ENCODE results near the gene ARMC9. TPM values are rescaled to one million over a fixed set of nuclear protein-coding genes. Genes with fewer than 3 reads are reported as not detected.
A peak's percentile ranks its signal among the peaks of the same experiment; 100 is the strongest.

ARMC9 gene
- total RNA-seq, 8 experiments from 2014 or later = 7.2 to 22.6 (median 18.3) TPM

- Histone ChIP-seq H3K4me1 (replicated peaks in 1 of 2) (peaks cover 6 to 7% of the 10 kb centered on the region in 2 donors), H3K4me3 (no peak overlapping the region), H3K27ac (no peak overlapping the region)
- in situ Hi-C loops (cut with MboI; ENCODE audit: low pct_unique_long_range_greater_than_20kb in 2 of 9, low sequenced_read_pairs in 9 of 9, unreplicated experiment in 9 of 9) = no loop called here
- WGBS, 10 experiments = 71 to 100% (median 80%) methylated on average over 2 of the region's 26 CpGs; no CpG with 5 or more reads in 5 of the 10 experiments
- peak; percentile 56 to 95 (median 75) for ATAC-seq (replicated peaks in 6 of 8)
Measured at GRCh38 chr2:231387904-231388724, 189.7 kb downstream of the ARMC9 start.

DNA sequence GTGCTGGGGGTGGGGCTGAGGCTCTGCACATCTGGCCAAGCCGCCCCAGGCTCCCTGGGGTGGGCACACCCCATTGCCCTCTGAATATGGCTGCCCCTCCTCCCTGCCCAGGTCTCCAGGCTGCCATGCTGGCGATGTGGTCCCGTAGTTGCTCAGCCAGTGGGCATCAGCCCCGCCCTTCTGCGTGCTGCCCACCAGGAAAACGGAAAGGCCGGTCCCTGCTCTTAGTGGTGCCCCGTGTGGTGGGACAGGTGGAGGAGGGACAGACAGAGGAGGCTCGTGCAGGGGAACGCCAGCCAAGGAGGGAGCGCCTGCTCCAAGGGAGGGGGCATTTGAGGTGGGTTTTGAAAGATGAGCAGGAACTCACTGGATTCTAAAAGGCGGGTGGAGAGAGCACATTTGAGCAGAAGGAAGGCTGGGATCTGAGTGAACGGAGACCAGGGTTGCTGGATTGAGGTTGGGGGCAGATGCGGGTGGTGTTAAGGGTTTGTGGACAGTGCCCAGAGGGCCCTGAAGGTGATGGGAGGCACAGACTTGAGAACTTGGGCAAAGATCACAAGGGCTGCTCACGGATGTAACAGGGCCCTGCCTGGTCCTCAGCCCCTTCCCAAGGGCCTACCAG is 190.4 kb downstream of the ARMC9 start:
- in situ Hi-C loops (cut with MboI; ENCODE audit: low pct_unique_long_range_greater_than_20kb in 2 of 9, low sequenced_read_pairs in 9 of 9, unreplicated experiment in 9 of 9) = no loop called here
- peak in 1 of 8 experiments; percentile 8 for ATAC-seq (replicated peaks in 6 of 8)
- H3K4me1 ChIP-seq (replicated peaks in 1 of 2) = peaks cover 9 to 14% of the 10 kb centered on the region in 2 donors
- H3K27ac ChIP-seq = no peak overlapping the region
- 53 to 95% (median 76%) methylated on average over 3 to 4 of the region's 15 CpGs; no CpG with 5 or more reads in 6 of the 10 experiments for WGBS, 10 experiments
- no peak overlapping the region for H3K4me3 ChIP-seq

GRCh38 chr2:231390667-231391066 is 192.2 kb downstream of the ARMC9 start:
- in situ Hi-C loops (cut with MboI; ENCODE audit: low pct_unique_long_range_greater_than_20kb in 2 of 9, low sequenced_read_pairs in 9 of 9, unreplicated experiment in 9 of 9) = no loop called here
- H3K4me3 ChIP-seq = no peak overlapping the region
- no peak overlapping the region for H3K27ac ChIP-seq
- no peak for ATAC-seq (replicated peaks in 6 of 8)
- WGBS, 10 experiments = 80 to 100% (median 90%) methylated on average over 1 to 6 of the region's 8 CpGs; no CpG with 5 or more reads in 4 of the 10 experiments
- H3K4me1 ChIP-seq (replicated peaks in 1 of 2) = peaks cover 9 to 19% of the 10 kb centered on the region in 2 donors

DNA sequence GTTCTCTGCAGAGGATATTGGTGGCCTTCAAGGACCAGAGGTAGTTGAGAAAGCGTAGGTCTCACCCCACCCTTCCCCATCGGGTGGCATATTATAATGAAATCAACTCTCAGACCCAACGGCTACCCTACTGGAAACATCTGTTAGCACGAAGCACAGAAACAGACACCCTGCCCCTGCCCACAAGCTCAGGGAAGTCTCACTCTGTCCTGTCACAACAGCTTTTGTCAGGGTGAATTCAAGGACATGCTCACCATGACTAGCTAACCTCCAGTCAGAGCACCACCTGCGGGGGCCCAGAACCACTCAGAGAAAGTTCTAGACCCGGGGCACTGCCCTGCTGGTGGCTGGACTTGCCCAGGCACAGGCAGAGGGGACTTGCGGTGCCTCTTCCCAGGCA is 193.6 kb downstream of the ARMC9 start:
- Histone ChIP-seq H3K4me1 (replicated peaks in 1 of 2) (peaks cover 9 to 19% of the 10 kb centered on the region in 2 donors), H3K4me3 (no peak overlapping the region), H3K27ac (no peak overlapping the region)
- 49 to 100% (median 66%) methylated on average over 1 to 3 of the region's 7 CpGs; no CpG with 5 or more reads in 6 of the 10 experiments for WGBS, 10 experiments
- in situ Hi-C loops (cut with MboI; ENCODE audit: low pct_unique_long_range_greater_than_20kb in 2 of 9, low sequenced_read_pairs in 9 of 9, unreplicated experiment in 9 of 9) = no loop called here
- ATAC-seq (replicated peaks in 6 of 8) = no peak

DNA sequence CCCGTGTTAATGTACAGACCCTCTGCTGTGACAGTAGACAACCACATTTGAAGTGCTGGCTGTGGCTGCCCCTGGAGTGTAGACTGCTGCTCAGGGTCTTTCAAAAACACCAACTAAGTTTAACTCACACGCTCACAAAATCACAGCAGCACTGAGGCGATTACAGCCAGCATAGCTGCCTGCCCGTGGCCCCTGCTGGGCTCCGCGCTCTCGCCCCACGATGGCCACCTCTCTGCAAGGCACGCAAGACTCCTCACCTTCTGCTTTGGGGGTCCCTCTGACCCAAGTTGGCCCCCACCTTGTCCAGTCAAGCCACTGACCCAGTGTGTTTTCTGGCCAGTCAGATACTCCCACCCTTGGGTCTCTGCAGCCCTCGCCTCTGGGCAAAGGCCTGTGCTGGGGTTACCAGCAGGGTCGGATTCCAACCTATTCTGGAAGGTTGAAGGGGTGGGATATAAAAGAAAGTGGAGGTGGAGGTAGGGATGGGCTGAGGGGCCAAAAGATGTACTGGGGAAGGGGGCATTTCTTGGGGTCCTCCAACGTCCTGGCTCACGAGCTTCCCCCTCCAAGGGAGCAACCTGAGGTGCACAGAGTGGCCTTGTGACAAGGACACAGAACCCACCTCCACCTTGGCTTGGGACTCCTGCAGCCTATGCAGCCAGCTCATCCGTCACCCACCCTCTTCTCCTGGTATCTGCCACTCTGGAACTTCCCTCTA is 194.2 kb downstream of the ARMC9 start:
- 72 to 95% (median 80%) methylated on average over 1 to 6 of the region's 14 CpGs; no CpG with 5 or more reads in 4 of the 10 experiments for WGBS, 10 experiments
- peaks cover 9 to 19% of the 10 kb centered on the region in 2 donors for H3K4me1 ChIP-seq (replicated peaks in 1 of 2)
- in situ Hi-C loops (cut with MboI; ENCODE audit: low pct_unique_long_range_greater_than_20kb in 2 of 9, low sequenced_read_pairs in 9 of 9, unreplicated experiment in 9 of 9) = no loop called here
- peak overlapping the region in 1 of 2 donors; percentile 23 for H3K27ac ChIP-seq
- no peak for ATAC-seq (replicated peaks in 6 of 8)
- H3K4me3 ChIP-seq = no peak overlapping the region

GRCh38 chr2:231393149-231394131 is 195.0 kb downstream of the ARMC9 start:
- peak in 3 of 8 experiments; percentile 14 to 68 (median 49) for ATAC-seq (replicated peaks in 6 of 8)
- in situ Hi-C loops (cut with MboI; ENCODE audit: low pct_unique_long_range_greater_than_20kb in 2 of 9, low sequenced_read_pairs in 9 of 9, unreplicated experiment in 9 of 9) = no loop called here
- Histone ChIP-seq H3K4me3 (no peak overlapping the region), H3K27ac (peak overlapping the region in 1 of 2 donors; percentile 23), H3K4me1 (replicated peaks in 1 of 2) (peaks cover 9 to 19% of the 10 kb centered on the region in 2 donors)
- 37 to 100% (median 75%) methylated on average over 1 to 4 of the region's 17 CpGs; no CpG with 5 or more reads in 3 of the 10 experiments for WGBS, 10 experiments

- Histone ChIP-seq H3K27ac (no peak overlapping the region), H3K4me3 (no peak overlapping the region), H3K4me1 (replicated peaks in 1 of 2) (peaks cover 9 to 19% of the 10 kb centered on the region in 2 donors)
- 77 to 90% (median 87%) methylated on average over 2 to 12 of the region's 13 CpGs; no CpG with 5 or more reads in 5 of the 10 experiments for WGBS, 10 experiments
- ATAC-seq (replicated peaks in 6 of 8) = no peak
- in situ Hi-C loops (cut with MboI; ENCODE audit: low pct_unique_long_range_greater_than_20kb in 2 of 9, low sequenced_read_pairs in 9 of 9, unreplicated experiment in 9 of 9) = no loop called here
Measured at GRCh38 chr2:231394211-231395141, 196.0 kb downstream of the ARMC9 start.

GRCh38 chr2:231395188-231396057 is 197.0 kb downstream of the ARMC9 start, which contains the start of gene B3GNT7:
B3GNT7 (plus strand) TSS chr2:231395710; CDS start chr2:231395804, 94 bp downstream.
- peak; percentile 15 to 54 (median 36) for ATAC-seq (replicated peaks in 6 of 8)
- no peak within 1 kb of the TSS for H3K27ac ChIP-seq
- WGBS, 10 experiments = 65 to 100% (median 100%) methylated on average over 1 to 2 of the region's 95 CpGs; no CpG with 5 or more reads in 7 of the 10 experiments

DNA sequence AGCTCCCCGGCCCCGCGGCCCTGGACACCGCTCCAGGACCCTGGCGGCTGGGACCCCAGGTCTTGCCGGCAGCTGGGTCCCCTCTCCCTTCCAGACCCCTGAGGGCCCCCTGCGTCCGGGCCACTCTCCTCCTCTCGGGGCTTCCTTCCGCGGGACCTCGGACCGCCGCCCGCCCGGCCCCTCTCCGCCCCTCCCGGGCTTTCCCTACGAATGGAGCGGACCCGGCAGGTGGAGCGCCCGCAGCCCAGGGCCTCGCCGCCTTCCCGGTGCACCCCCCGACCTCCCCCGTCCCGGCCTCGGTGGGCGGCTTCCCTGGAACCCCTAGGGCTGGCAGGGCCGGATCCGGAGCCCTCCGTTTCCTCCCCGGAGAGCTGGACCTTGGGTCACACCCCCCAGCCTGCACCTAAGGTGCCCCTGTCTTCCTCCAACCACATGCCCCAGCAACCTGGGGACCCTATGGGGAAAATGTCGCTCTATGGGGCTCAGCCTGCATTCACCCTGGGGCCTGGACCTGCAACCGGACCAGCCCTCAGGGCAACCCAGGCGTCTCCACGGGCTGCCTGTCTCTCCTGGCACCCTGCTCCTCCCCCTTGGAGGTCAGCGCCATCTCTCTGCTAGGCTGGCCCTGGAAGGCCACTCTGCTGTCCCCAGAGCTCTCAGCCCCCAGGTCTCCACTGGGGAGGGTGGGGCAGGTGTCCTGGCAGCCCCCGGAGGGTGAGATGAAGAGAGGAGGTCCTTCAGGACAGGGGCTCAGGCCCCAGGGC is 197.8 kb downstream of the ARMC9 start:
- in situ Hi-C loops (cut with MboI; ENCODE audit: low pct_unique_long_range_greater_than_20kb in 2 of 9, low sequenced_read_pairs in 9 of 9, unreplicated experiment in 9 of 9) = no loop called here
- peak overlapping the region in 3 of 5 donors; percentile 30 to 32 (median 30) for H3K4me3 ChIP-seq
- peaks cover 13 to 23% of the 10 kb centered on the region in 2 donors for H3K4me1 ChIP-seq (replicated peaks in 1 of 2)
- ATAC-seq (replicated peaks in 6 of 8) = peak in 4 of 8 experiments; percentile 4 to 8 (median 6)
- 0% methylated on average over 1 of the region's 41 CpGs; no CpG with 5 or more reads in 9 of the 10 experiments for WGBS, 10 experiments
- H3K27ac ChIP-seq = no peak overlapping the region

More at GRCh38 chr2:231395188-231396057, 197.0 kb downstream of the ARMC9 start, which contains the start of gene B3GNT7:
- Histone ChIP-seq H3K4me3 (peak within 1 kb of the TSS; percentile 25 to 32 (median 30)), H3K4me1 (replicated peaks in 1 of 2) (peaks cover 11 to 22% of the 10 kb centered on the region in 2 donors)
- in situ Hi-C loops (cut with MboI; ENCODE audit: low pct_unique_long_range_greater_than_20kb in 2 of 9, low sequenced_read_pairs in 9 of 9, unreplicated experiment in 9 of 9) = no loop called here

Measured in motor neuron (in vitro differentiated cells).